BLaER1 treated with 17β-estradiol and CSF1 and Interleukin-3, amounts not matched to agents 10 nM and 100 nM (cell line): ENCODE data around the gene WWOX.

Experiments used
- H3K27ac ChIP-seq, 11 experiments: shearing (Covaris generic); formaldehyde crosslinking; 2 replicates each; pipeline ENCODE4 v1.8.1; 2022
- H3K27me3 ChIP-seq, 11 experiments: shearing (Covaris generic); formaldehyde crosslinking; 2 replicates each; pipeline ENCODE4 v1.8.1; 2022
- H3K36me3 ChIP-seq, 11 experiments: shearing (Covaris generic); formaldehyde crosslinking; 2 replicates each; pipeline ENCODE4 v1.8.1; 2022
- H3K4me1 ChIP-seq, 10 experiments: shearing (Covaris generic); formaldehyde crosslinking; 2 replicates each; pipeline ENCODE4 v1.8.1; 2022
- H3K4me2 ChIP-seq, 11 experiments: shearing (Covaris generic); formaldehyde crosslinking; 2 replicates each; pipeline ENCODE4 v1.8.1; 2022
- H3K4me3 ChIP-seq, 10 experiments: shearing (Covaris generic); formaldehyde crosslinking; 2 replicates each; pipeline ENCODE4 v1.8.1; 2022
- H3K9ac ChIP-seq, 11 experiments: shearing (Covaris generic); formaldehyde crosslinking; 2 replicates each; pipeline ENCODE4 v1.8.1; 2022
- H3K9me3 ChIP-seq, 11 experiments: shearing (Covaris generic); formaldehyde crosslinking; replicated peaks in 1 of 11; 2 replicates each; pipeline ENCODE4 v1.8.1; 2022
- H4K20me1 ChIP-seq, 11 experiments: shearing (Covaris generic); formaldehyde crosslinking; 2 replicates each; pipeline ENCODE4 v1.8.1; 2022
- Cebpa-rat ChIP-seq, 11 experiments: shearing (Covaris generic); IDR thresholded peaks; 2 replicates each; pipeline ENCODE4 v1.8.1; 2022

The WWOX gene

DNA sequence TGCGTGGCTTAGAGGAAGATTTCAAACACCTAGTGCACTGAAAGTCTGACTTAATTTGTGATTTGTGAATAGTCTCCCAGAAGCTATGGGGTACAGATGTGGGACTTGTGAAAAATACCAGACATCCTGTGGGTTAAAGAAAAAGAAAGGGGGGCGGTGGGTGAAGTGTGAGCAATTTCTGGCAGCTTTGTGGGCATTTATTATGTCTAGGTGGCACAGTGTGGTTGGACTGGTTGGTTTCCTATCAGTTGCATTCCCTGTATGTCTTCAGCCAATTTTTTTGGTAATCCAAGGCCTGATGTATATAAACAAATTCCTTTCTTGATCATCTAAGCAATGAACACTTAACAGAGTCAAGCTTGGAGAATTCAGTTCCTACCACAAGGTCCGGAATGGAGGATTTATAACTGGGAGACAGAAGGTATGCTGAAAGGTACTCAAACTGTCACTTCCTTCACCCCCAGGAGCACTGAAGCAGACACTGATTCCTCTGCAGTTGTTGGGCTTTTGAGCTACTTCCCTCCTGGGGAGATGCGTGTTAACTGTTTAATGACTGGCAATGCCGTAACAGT is 211.6 kb downstream of the WWOX start:
- TF ChIP-seq Cebpa-rat (IDR thresholded peaks at IDR 0.05): no peak
- no peaks in the 10 kb centered on the region for H3K27me3 ChIP-seq
- H3K9ac ChIP-seq: 0 out of 22 replicates have a peak overlapping the region, but pooled peaks of 1 of the 11 experiments have one; percentile 19
- no peaks in the 10 kb centered on the region for H3K9me3 ChIP-seq
- peaks cover 9 to 20% (median 18%) of the 10 kb centered on the region in 10 experiments; a peak in 19 of 20 replicates for H3K4me1 ChIP-seq
- no peak overlapping the region for H3K4me3 ChIP-seq
- H3K4me2 ChIP-seq: peak overlapping the region; percentile 2 to 73 (median 63); a peak in 19 of 22 replicates
- no peaks in the 10 kb centered on the region for H4K20me1 ChIP-seq
- peak overlapping the region in 2 of 11 experiments; percentile 1 to 20; a peak in 1 of 22 replicates for H3K27ac ChIP-seq
- no peaks in the 10 kb centered on the region for H3K36me3 ChIP-seq

DNA sequence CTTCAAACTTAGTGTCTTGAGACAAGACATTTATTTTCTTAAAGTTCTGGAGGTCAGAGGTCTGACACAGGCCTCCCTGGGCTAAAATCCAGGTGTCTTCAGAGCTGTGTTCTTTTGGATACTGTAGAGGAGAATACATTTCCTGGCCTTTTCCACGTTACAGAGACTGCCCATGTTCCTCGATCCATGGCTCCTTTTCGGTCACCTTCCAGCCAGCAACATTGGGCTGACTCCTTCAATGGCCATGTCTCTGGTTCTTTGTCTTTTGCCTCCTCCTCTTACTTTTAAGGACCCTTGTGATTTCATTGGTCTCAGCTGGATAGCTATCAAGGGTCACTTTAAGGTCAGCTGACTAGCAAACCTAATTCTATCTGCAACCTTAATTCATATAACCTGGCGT is 212.4 kb downstream of the WWOX start:
- Histone ChIP-seq H3K27me3 (no peaks in the 10 kb centered on the region), H3K9me3 (no peaks in the 10 kb centered on the region), H4K20me1 (no peaks in the 10 kb centered on the region), H3K4me2 (peak overlapping the region in 8 of 11 experiments; percentile 15 to 73 (median 65); a peak in 13 of 22 replicates), H3K27ac (no peak overlapping the region; a peak in 1 of 22 replicates), H3K4me3 (no peak overlapping the region), H3K4me1 (peaks cover 9 to 20% (median 18%) of the 10 kb centered on the region in 10 experiments; a peak in 19 of 20 replicates), H3K9ac (no peak overlapping the region), H3K36me3 (no peaks in the 10 kb centered on the region)
- TF ChIP-seq Cebpa-rat (IDR thresholded peaks at IDR 0.05): no peak

DNA sequence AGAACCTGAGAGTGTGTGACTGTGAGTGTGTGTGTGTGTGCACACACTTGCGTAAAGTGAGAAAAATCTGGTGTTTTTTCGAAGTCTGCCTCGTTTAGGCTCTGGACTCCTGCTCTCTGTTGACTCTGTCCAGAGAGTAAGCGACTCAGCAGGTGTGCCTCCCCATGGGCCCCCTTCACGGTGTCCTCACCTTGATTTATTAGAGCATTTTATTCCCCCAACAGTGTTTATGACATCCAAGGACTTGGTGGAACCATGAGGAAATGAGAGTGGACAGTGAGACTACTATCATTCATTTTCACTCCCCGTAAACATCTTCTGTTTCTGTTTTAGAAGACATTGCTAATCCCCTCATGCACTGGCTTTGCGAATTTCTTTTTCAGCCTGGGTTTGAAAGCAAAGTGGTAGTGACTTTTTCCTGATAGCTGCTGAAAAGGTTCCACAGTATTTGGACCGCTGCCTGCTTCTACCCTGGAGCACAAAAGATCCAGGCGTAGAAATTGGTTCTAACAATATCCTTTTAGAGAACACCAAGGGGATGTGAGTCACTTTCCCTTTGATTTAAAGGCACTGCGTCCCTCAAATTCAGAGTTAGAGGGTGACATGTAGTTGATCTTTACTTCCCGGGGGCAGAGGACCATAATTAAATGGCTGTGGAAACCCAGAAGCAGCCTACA is 218.2 kb downstream of the WWOX start:
- Histone ChIP-seq H3K27me3 (no peaks in the 10 kb centered on the region), H3K4me1 (no peaks in the 10 kb centered on the region), H3K36me3 (no peaks in the 10 kb centered on the region), H3K4me3 (no peak overlapping the region), H3K9me3 (no peaks in the 10 kb centered on the region), H4K20me1 (no peaks in the 10 kb centered on the region; a peak in 1 of 22 replicates), H3K9ac (no peak overlapping the region), H3K27ac (no peak overlapping the region), H3K4me2 (no peak overlapping the region)
- no peak for TF ChIP-seq Cebpa-rat (IDR thresholded peaks at IDR 0.05)

DNA sequence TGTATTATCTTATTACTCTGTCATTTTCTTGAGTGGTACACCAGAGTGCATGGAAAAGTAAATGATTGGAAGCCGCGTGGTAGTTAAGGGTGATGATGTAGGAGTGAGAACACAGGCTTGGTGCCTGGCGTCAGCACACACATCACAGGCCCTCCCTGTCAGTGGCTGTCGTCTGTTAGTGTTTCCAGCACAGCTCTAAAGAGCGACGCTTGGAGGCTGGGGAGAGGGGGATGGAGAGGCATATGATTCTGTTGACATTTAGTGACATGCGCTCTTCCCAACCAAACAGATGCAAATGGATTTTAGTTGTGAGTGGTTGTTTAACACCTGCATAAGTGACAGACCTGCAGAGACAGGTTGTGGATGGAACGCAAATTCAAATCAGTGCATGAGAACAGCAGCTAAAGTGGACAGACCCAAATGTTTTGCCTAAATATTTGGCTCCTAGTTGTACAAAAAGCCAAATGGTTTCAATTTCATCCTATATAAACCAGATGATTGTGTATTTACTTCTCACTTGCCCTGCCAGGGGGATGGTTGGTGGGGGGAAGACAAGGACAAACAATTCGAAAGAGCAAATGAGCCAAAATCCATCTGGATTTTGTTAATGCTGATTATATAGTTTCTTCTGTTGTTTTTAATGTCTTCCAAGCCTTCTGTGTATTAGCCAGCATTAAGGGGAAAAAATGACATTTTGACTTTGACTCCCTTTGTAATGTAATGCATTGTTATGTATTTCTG is 222.3 kb downstream of the WWOX start:
- no peak for TF ChIP-seq Cebpa-rat (IDR thresholded peaks at IDR 0.05)
- no peak overlapping the region for H3K4me3 ChIP-seq
- no peaks in the 10 kb centered on the region for H3K27me3 ChIP-seq
- H3K9ac ChIP-seq: no peak overlapping the region
- no peak overlapping the region for H3K27ac ChIP-seq
- no peak overlapping the region for H3K4me2 ChIP-seq
- no peaks in the 10 kb centered on the region for H3K36me3 ChIP-seq
- no peaks in the 10 kb centered on the region for H3K4me1 ChIP-seq
- no peaks in the 10 kb centered on the region for H3K9me3 ChIP-seq
- no peaks in the 10 kb centered on the region; a peak in 1 of 22 replicates for H4K20me1 ChIP-seq

DNA sequence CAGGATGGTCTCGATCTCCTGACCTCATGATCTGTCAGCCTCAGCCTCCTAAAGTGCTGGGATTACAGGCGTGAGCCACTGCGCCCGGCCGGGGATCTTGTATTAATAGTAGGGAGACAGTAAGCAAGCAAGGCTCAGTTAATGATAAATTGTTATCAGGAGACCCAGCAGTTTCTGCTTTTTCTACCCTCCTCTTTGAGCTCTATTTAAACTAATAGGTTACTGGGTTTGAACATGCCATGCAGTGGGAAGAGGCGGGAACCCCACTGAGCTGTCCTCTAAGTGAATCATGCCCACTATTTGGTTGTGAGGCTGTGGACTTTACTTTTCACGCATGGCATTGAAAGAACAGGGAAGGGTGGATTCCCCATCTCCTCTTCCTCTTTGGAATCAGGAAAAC is 223.9 kb downstream of the WWOX start:
- Histone ChIP-seq H3K4me3 (no peak overlapping the region), H3K36me3 (no peaks in the 10 kb centered on the region), H3K27me3 (no peaks in the 10 kb centered on the region), H3K4me2 (no peak overlapping the region), H3K27ac (no peak overlapping the region), H3K4me1 (no peaks in the 10 kb centered on the region), H3K9me3 (no peaks in the 10 kb centered on the region), H3K9ac (no peak overlapping the region), H4K20me1 (no peaks in the 10 kb centered on the region; a peak in 1 of 22 replicates)
- TF ChIP-seq Cebpa-rat (IDR thresholded peaks at IDR 0.05): no peak

DNA sequence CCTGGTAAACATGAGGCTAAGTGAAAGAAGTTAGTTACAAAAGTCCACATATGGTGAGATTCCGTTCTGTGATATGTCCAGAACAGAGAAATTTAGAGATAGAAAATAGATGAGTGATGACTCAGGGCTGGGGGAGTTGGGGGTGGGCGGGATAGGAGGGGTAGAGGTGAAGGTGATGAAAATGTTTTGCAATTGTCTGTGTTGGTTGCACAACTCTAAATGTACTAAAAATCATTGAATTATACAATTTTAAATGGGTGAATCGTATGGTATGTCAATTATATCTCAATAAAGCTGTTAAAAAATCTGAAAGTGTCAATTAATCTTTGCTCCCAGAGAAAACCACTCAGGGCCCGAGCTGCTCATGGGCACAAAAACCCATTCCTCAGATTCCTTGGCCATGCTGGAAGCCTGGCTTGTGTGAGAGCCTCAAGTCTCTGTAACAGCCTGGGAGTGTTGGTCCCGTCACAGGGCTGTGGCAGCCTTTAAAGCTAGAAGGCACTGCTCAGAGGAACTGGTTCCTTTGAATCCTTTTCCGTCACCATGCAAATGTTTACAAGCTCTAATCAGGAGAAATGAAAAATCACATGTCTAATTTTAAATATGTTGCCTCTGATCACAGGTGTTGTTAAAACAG is 225.3 kb downstream of the WWOX start:
- Histone ChIP-seq H4K20me1 (no peaks in the 10 kb centered on the region; a peak in 1 of 22 replicates), H3K4me3 (no peak overlapping the region), H3K36me3 (no peaks in the 10 kb centered on the region), H3K27ac (no peak overlapping the region), H3K4me1 (no peaks in the 10 kb centered on the region), H3K4me2 (no peak overlapping the region), H3K27me3 (no peaks in the 10 kb centered on the region), H3K9me3 (no peaks in the 10 kb centered on the region), H3K9ac (no peak overlapping the region)
- no peak for TF ChIP-seq Cebpa-rat (IDR thresholded peaks at IDR 0.05)

DNA sequence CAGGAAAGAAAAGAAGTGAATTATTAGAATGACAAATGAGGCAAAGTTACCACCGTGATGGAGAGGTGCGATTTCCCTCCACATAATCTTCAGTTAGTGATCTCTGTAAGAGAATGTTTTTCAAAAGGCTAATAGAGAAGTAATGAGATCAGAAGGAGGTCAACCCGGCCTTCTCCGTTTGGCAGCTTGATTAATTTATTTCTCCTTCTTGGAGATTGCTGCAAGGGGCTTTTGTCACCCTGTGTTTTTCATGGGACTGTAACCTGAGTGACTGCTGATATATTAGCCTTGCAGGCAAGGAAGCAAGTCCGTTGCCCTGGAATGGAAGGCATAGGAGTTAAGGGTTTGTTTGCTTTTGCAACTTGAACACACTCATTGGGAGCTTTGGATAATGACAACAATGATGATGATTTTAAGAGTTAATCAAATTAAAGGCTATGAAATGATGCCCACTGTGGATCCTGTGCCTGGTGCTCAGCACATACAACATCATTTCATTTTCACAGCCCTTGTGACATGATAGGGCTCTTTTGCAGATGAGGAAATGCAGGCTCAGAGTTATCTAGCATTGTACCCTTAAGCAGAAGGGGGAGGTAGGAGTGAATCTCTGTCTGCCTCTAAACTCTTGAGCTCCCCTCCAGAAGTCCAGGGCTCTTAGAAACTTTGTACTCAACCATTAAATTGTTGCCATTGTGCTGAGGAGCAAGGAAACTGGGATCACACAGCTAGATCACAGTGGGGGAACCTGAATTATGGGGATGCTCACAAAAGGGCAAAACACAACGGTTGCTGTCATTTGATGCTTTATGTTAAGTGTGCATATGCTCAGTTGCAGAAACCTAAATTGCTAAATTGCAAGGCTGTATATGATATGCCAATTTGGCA is 226.3 kb downstream of the WWOX start:
- Histone ChIP-seq H3K9me3 (no peaks in the 10 kb centered on the region), H4K20me1 (no peaks in the 10 kb centered on the region; a peak in 1 of 22 replicates), H3K27ac (no peak overlapping the region), H3K4me2 (no peak overlapping the region), H3K36me3 (no peaks in the 10 kb centered on the region), H3K4me3 (no peak overlapping the region), H3K4me1 (no peaks in the 10 kb centered on the region), H3K9ac (no peak overlapping the region), H3K27me3 (no peaks in the 10 kb centered on the region)
- TF ChIP-seq Cebpa-rat (IDR thresholded peaks at IDR 0.05): no peak

DNA sequence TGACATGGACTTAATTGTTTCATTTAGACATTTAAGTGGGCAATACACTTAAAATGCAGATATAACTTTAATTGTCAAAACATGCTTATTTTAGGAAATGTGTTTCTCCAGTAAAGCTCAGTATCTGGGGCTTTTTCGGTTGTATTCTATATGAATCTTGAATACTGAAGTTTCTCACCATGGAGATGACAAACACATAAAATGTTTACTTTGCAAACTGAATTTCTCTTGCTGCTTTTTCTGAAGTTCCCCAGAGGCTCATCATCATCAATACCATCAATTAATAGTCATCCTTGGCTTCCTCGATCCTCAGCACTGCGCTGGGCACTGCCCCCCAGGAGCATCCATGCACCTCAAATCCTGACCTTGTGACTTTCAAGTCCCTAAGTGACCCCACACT is 227.3 kb downstream of the WWOX start:
- Histone ChIP-seq H3K4me2 (no peak overlapping the region), H3K27ac (no peak overlapping the region), H3K4me3 (no peak overlapping the region), H3K4me1 (no peaks in the 10 kb centered on the region), H3K9me3 (no peaks in the 10 kb centered on the region), H3K36me3 (no peaks in the 10 kb centered on the region), H3K27me3 (no peaks in the 10 kb centered on the region), H3K9ac (no peak overlapping the region), H4K20me1 (no peaks in the 10 kb centered on the region; a peak in 1 of 22 replicates)
- no peak for TF ChIP-seq Cebpa-rat (IDR thresholded peaks at IDR 0.05)
